A673 (cell line): Measurements from ENCODE around the gene MTG2. TPM values are rescaled to one million over a fixed set of nuclear protein-coding genes. Genes with fewer than 3 reads are reported as not detected.

Experiments used
- BruUV-seq: library from RNA; stranded (reverse); fragments of 400-500 nt; replicated peaks from 2 replicates; lab custom pipeline; 2021; lab: Mats Ljungman, UMichigan
- CTCF ChIA-PET: fragments of 300-600 bp; sonication (Branson Sonifier 250); formaldehyde crosslinking; loops from one replicate; lab custom pipeline; 2022; ENCODE audit warnings: antibody characterized with exemption; lab: Charles Lee
- POLR2A ChIA-PET: fragments of 300-600 bp; sonication (Branson Sonifier 250); formaldehyde crosslinking; loops from one replicate; lab custom pipeline; 2022; ENCODE audit warnings: antibody characterized with exemption; ENCODE audit not compliant: low non-redundant PET; lab: Charles Lee
- DNase-seq: peaks from one replicate; pipeline ENCODE4 v3.0.0-alpha.2; 2015; ENCODE audit warnings: low spot score
- H3K27ac ChIP-seq: fragments of 200-600 bp; sonication (generic); 2 replicates; pipeline ENCODE4 v1.5.1; 2016; ENCODE audit warnings: mixed run types, low read depth, mild to moderate bottlenecking, mixed read lengths, antibody characterized with exemption, low read length; ENCODE audit not compliant: poor library complexity, severe bottlenecking
- H3K27me3 ChIP-seq: fragments of 200-600 bp; sonication (generic); replicated peaks from 2 replicates; pipeline ENCODE4 v1.6.1; 2017; ENCODE audit warnings: mixed run types, low read depth, mild to moderate bottlenecking, mixed read lengths, antibody characterized with exemption, low read length; ENCODE audit not compliant: insufficient read depth, poor library complexity
- H3K36me3 ChIP-seq: fragments of 200-600 bp; sonication (generic); 2 replicates; pipeline ENCODE4 v1.6.1; 2016; ENCODE audit warnings: mixed run types, mild to moderate bottlenecking, mixed read lengths, antibody characterized with exemption, low read length; ENCODE audit not compliant: insufficient read depth, poor library complexity, severe bottlenecking
- H3K4me1 ChIP-seq: fragments of 200-600 bp; sonication (generic); 2 replicates; pipeline ENCODE4 v1.6.1; 2017; ENCODE audit warnings: mixed run types, mild to moderate bottlenecking, mixed read lengths, antibody characterized with exemption, low read length; ENCODE audit not compliant: insufficient read depth, poor library complexity, severe bottlenecking
- H3K4me3 ChIP-seq: fragments of 200-600 bp; sonication (generic); 2 replicates; pipeline ENCODE4 v1.5.1; 2016; ENCODE audit warnings: low read depth, mixed run types, mild to moderate bottlenecking, mixed read lengths, low read length; ENCODE audit not compliant: poor library complexity, severe bottlenecking
- H3K9me3 ChIP-seq: fragments of 200-600 bp; sonication (generic); 2 replicates; pipeline ENCODE4 v1.6.1; 2016; ENCODE audit warnings: mixed run types, low read depth, mild to moderate bottlenecking, mixed read lengths, antibody characterized with exemption, low read length; ENCODE audit not compliant: poor library complexity, severe bottlenecking
- CTCF ChIP-seq: fragments of 300-800, 200-600 bp; sonication (generic); conservative IDR thresholded peaks from 2 replicates; pipeline ENCODE4 v1.5.1; 2017; ENCODE audit warnings: low read depth, mild to moderate bottlenecking, antibody characterized with exemption, low read length, moderate library complexity, mixed read lengths
- EZH2 ChIP-seq: fragments of 200-600 bp; sonication (generic); IDR thresholded peaks from 2 replicates; pipeline ENCODE4 v1.6.1; 2017; ENCODE audit warnings: borderline replicate concordance, low read depth, mild to moderate bottlenecking, mixed read lengths, antibody characterized with exemption, low read length; ENCODE audit not compliant: poor library complexity, severe bottlenecking
- intact Hi-C: fragments of 100-400 bp; cut with micrococcal nuclease; formaldehyde crosslinking; loops from one replicate; pipeline ENCODE4 v1.10.0; 2022; ENCODE audit not compliant: unreplicated experiment
- total RNA-seq: library from RNA; stranded (reverse); gene quantifications from 2 replicates; pipeline ENCODE4 v1.2.3, GENCODE V29; 2021

MTG2 gene
- total RNA-seq, 1 experiment from 2014 or later = 40.9 TPM

DNA sequence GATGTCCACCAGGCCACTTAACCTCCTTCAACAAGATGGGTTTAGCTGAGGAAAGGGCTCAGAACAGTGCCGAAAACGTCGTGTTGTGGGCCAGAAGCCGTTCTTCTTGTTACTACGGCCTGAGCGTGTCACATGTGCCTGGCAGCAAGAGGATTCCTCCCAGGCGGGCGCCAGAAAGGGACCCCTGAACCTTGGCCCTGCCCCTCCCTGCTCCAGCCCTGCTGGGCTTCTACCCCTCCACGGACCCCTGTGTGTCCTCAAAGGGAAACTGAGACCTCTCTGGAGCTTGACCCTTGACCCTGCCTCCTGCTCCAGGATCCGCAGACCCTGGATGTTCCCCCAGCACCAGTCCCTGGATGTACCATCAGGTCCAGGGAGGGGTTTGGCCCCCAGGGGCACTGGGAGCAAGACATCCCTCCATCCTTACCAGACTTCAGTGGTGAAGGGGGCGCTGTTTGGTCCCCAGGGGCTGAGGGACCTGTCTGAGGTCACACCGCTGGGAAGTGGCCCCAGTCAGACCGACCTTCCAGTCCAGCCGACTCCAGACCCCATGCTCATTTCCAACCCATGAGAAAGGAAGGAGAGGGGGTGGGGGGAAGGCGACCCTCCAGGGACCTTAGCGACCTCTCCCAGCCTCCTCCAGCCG, 27.1 kb downstream of the MTG2 start:
- BruUV-seq = no TSS peak
- peaks cover 7% of the 10 kb centered on the region for H3K4me1 ChIP-seq
- TF ChIP-seq EZH2 = no peak
- no peak for TF ChIP-seq CTCF
- H3K4me3 ChIP-seq = no peak overlapping the region
- no peaks in the 10 kb centered on the region for H3K36me3 ChIP-seq
- peaks cover 12% of the 10 kb centered on the region for H3K27me3 ChIP-seq
- ChIA-PET CTCF (no interaction called here), POLR2A (no interaction called here)
- no peak overlapping the region for H3K27ac ChIP-seq
- H3K9me3 ChIP-seq = no peaks in the 10 kb centered on the region
- intact Hi-C loops = no loop called here
- no peak for DNase-seq

DNA sequence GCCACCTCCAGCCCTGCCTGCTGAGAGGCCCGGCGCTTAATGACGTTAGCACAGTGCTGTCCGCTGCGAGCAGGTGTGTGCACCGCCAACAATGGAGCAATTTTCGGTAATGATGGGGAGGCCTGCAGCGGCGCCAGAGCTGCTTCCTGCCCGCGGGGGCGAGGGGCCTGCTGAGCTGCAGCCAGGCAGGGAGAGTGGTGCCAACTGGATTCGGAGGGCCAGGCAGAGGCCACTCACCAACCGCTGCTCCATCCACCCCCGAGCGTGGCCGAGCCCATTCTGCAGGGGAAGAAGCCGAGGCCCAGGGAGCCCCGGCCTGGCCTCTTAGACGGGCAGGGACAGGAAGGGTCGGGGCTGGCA, 27.6 kb downstream of the MTG2 start:
- CTCF ChIA-PET = no interaction called here
- POLR2A ChIA-PET = no interaction called here
- Histone ChIP-seq H3K36me3 (no peaks in the 10 kb centered on the region), H3K9me3 (no peaks in the 10 kb centered on the region), H3K4me3 (no peak overlapping the region), H3K4me1 (peaks cover 7% of the 10 kb centered on the region), H3K27ac (no peak overlapping the region), H3K27me3 (peaks cover 17% of the 10 kb centered on the region)
- intact Hi-C loops = no loop called here
- no peak for DNase-seq
- BruUV-seq = no TSS peak
- TF ChIP-seq EZH2 (no peak), CTCF (no peak)

GRCh38 chr20:62211216-62211615, 28.4 kb downstream of the MTG2 start:
- no peak for DNase-seq
- intact Hi-C loops = no loop called here
- Histone ChIP-seq H3K27ac (no peak overlapping the region), H3K4me3 (no peak overlapping the region), H3K27me3 (peaks cover 24% of the 10 kb centered on the region), H3K4me1 (peaks cover 7% of the 10 kb centered on the region), H3K9me3 (no peaks in the 10 kb centered on the region), H3K36me3 (no peaks in the 10 kb centered on the region)
- ChIA-PET POLR2A (no interaction called here), CTCF (no interaction called here)
- BruUV-seq = no TSS peak
- TF ChIP-seq EZH2 (no peak), CTCF (no peak)
